Fibroblast of skin of right quadriceps (primary cell): ENCODE results near the gene DIDO1.
A peak's percentile ranks its signal among the peaks of the same experiment; 100 is the strongest.

Experiments used
- DNase-seq: peaks from one replicate; pipeline ENCODE4 v3.0.0-alpha.2; 2013

DIDO1 gene

GRCh38 chr20:62949962-62950361 lies 23.7 kb upstream of the DIDO1 start:
- DNase-seq: no peak

- DNase-seq: no peak
Measured at GRCh38 chr20:62949153-62949821, 23.0 kb upstream of the DIDO1 start.

GRCh38 chr20:62947532-62948300 lies 21.4 kb upstream of the DIDO1 start:
- DNase-seq: no peak

- DNase-seq: no peak
Measured at GRCh38 chr20:62946918-62947317, 20.6 kb upstream of the DIDO1 start.

- DNase-seq: no peak
Measured at GRCh38 chr20:62945771-62946339, 19.6 kb upstream of the DIDO1 start.

- no peak for DNase-seq
Measured at GRCh38 chr20:62944746-62945145, 18.4 kb upstream of the DIDO1 start.

GRCh38 chr20:62944184-62944583 lies 17.9 kb upstream of the DIDO1 start:
- no peak for DNase-seq

- DNase-seq: no peak
Measured at GRCh38 chr20:62943396-62943795, 17.1 kb upstream of the DIDO1 start.

- no peak for DNase-seq
Measured at GRCh38 chr20:62942456-62942855, 16.2 kb upstream of the DIDO1 start.

- no peak for DNase-seq
Measured at GRCh38 chr20:62941792-62942191, 15.5 kb upstream of the DIDO1 start.

GRCh38 chr20:62940875-62941274 lies 14.6 kb upstream of the DIDO1 start:
- DNase-seq: no peak

GRCh38 chr20:62938105-62938888 lies 12.0 kb upstream of the DIDO1 start, which contains the start of gene GID8:
Gene GID8 (plus strand): TSS chr20:62938147. CDS start chr20:62941503, 3,356 bp downstream.
- DNase-seq: peak; percentile 25

- peak; percentile 95 for DNase-seq
Measured at GRCh38 chr20:62937268-62938104, 11.2 kb upstream of the DIDO1 start.

GRCh38 chr20:62935968-62936585 lies 9.8 kb upstream of the DIDO1 start:
- no peak for DNase-seq

- no peak for DNase-seq
Measured at GRCh38 chr20:62935204-62935967, 9.1 kb upstream of the DIDO1 start.

GRCh38 chr20:62933966-62934365 lies 7.7 kb upstream of the DIDO1 start:
- no peak for DNase-seq

- DNase-seq: no peak
Measured at GRCh38 chr20:62931464-62931863, 5.2 kb upstream of the DIDO1 start.

- DNase-seq: peak; percentile 52
Measured at GRCh38 chr20:62929051-62929538, 2.8 kb upstream of the DIDO1 start.

GRCh38 chr20:62928246-62928939 lies 2.1 kb upstream of the DIDO1 start:
- DNase-seq: peak; percentile 14

GRCh38 chr20:62927128-62927705 lies 912 bp upstream of the DIDO1 start:
- no peak for DNase-seq
